Tibial nerve (tissue), 3 donors: ENCODE data around the gene ANO2.

Experiments
- CTCF ChIP-seq, 5 experiments: fragments of 200-600 bp in 3 of 5; fragments of 450-650 bp in 2 of 5; sonication (generic) in 3 of 5; IDR thresholded peaks; one replicate each; pipeline ENCODE4 v1.5.1; 2016 to 2019; ENCODE audit warnings: antibody characterized with exemption in 5 of 5, mild to moderate bottlenecking in 3 of 5, moderate library complexity in 2 of 5
- POLR2A ChIP-seq, 2 donors: fragments of 450-650 bp; IDR thresholded peaks; one replicate each; pipeline ENCODE4 v1.6.1; 2017; ENCODE audit warnings: antibody characterized with exemption in 2 of 2, mild to moderate bottlenecking in 2 of 2, moderate library complexity in 2 of 2

- no peak for TF ChIP-seq CTCF (IDR thresholded peaks at IDR 0.05)
- TF ChIP-seq POLR2A (IDR thresholded peaks at IDR 0.05), result no peak
Observed at GRCh38 chr12:5923751-5924150, 21.3 kb downstream of the ANO2 start.
